Mucosa of descending colon (tissue), 3 donors: ENCODE data around the gene COX6A1. TPM values are rescaled to one million over a fixed set of nuclear protein-coding genes. Genes with fewer than 3 reads are reported as not detected.

Source experiments
- ATAC-seq: fragments of 200-7000 bp; cut with Tn5 transposase; one replicate; pipeline ENCODE4 v1.9.1; 2020; ENCODE audit warnings: mild to moderate bottlenecking, moderate library complexity
- DNase-seq, 3 donors: peaks; one replicate each; pipeline ENCODE4 v3.0.0-alpha.2; 2020
- H3K36me3 ChIP-seq: fragments of 200-600 bp; one replicate; pipeline ENCODE4 v1.8.0; 2021; ENCODE audit warnings: low read depth, mild to moderate bottlenecking
- H3K4me1 ChIP-seq: fragments of 200-600 bp; one replicate; pipeline ENCODE4 v1.8.0; 2021; ENCODE audit warnings: low read depth, mild to moderate bottlenecking
- H3K4me3 ChIP-seq: fragments of 200-600 bp; one replicate; pipeline ENCODE4 v1.8.0; 2021; ENCODE audit warnings: mild to moderate bottlenecking
- H3K9me3 ChIP-seq: fragments of 200-600 bp; one replicate; pipeline ENCODE4 v1.8.0; 2021; ENCODE audit warnings: mild to moderate bottlenecking
- intact Hi-C, 2 donors: fragments of 100-400 bp; cut with DNase I in 1 of 2; cut with micrococcal nuclease in 1 of 2; formaldehyde crosslinking; loops; one replicate each; pipeline versions ENCODE4 v1.11.0 to v1.11.1; 2022; cut with DNase I, micrococcal nuclease
- total RNA-seq, 3 donors: library from RNA; stranded (reverse); fragmentation: NEBNext Ultra II Directional in 2 of 3; extraction: Animal tissue kit (Norgen Biotek cat#: 25700) in 2 of 3; gene quantifications; one replicate each; pipeline versions ENCODE4 v1.2.1 to v1.2.4, GENCODE V29; 2021 to 2023
- TF ChIP-seq, protein P1 (sequence below): fragments of 200-600 bp; IDR thresholded peaks from one replicate; pipeline ENCODE4 v1.8.0; 2022; ENCODE audit warnings: antibody characterized with exemption, mild to moderate bottlenecking
- donor health status: DM: no; HTN: no; CAD: no; lungs with moderate emphysema.
- donor health status: DM: no; HTN: no; CAD: no.
- donor health status: DM: no; HTN: yes; CAD: no.

Gene COX6A1
- total RNA-seq, 3 donors from 2014 or later, result 509 to 899 (median 865) TPM

- Histone ChIP-seq H3K4me3 (no peak overlapping the region), H3K9me3 (no peaks in the 10 kb centered on the region), H3K36me3 (no peaks in the 10 kb centered on the region), H3K4me1 (peaks cover 5% of the 10 kb centered on the region)
- intact Hi-C loops, result no loop called here
- DNase-seq (no peak), ATAC-seq (peak; percentile 83)
- TF ChIP-seq, protein P1, sequence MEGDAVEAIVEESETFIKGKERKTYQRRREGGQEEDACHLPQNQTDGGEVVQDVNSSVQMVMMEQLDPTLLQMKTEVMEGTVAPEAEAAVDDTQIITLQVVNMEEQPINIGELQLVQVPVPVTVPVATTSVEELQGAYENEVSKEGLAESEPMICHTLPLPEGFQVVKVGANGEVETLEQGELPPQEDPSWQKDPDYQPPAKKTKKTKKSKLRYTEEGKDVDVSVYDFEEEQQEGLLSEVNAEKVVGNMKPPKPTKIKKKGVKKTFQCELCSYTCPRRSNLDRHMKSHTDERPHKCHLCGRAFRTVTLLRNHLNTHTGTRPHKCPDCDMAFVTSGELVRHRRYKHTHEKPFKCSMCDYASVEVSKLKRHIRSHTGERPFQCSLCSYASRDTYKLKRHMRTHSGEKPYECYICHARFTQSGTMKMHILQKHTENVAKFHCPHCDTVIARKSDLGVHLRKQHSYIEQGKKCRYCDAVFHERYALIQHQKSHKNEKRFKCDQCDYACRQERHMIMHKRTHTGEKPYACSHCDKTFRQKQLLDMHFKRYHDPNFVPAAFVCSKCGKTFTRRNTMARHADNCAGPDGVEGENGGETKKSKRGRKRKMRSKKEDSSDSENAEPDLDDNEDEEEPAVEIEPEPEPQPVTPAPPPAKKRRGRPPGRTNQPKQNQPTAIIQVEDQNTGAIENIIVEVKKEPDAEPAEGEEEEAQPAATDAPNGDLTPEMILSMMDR, result no peak
Measured at GRCh38 chr12:120406069-120406468, 31.8 kb upstream of the COX6A1 start.

- no peak overlapping the region for H3K4me3 ChIP-seq
- no peak for ATAC-seq
- intact Hi-C loops, result no loop called here
- peaks cover 5% of the 10 kb centered on the region for H3K4me1 ChIP-seq
- no peak for DNase-seq
- no peaks in the 10 kb centered on the region for H3K36me3 ChIP-seq
- no peaks in the 10 kb centered on the region for H3K9me3 ChIP-seq
- TF ChIP-seq, protein P1, result no peak
Measured at GRCh38 chr12:120406553-120406952, 31.4 kb upstream of the COX6A1 start.

DNA sequence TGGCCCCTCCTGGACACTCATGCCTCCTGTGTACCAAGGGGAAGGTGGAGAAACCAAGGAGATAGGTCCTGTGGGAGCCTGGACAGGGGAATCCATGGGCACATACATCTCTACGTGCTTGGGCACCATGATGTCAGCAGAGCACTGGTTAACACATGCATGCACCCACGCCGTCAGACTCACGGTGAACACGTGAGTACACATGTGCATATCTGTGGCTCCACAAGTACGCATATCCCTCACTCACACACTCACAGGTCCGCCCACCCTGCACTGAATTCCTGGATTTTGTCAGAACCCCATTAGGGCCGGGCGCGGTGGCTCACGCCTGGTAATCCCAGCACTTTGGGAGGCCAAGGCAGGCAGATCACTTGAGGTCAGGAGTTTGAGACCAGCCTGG lies 29.1 kb upstream of the COX6A1 start:
- H3K36me3 ChIP-seq, result no peaks in the 10 kb centered on the region
- intact Hi-C loops, result no loop called here
- no peak overlapping the region for H3K4me3 ChIP-seq
- TF ChIP-seq, protein P1, result no peak
- no peak for DNase-seq
- ATAC-seq, result no peak
- H3K4me1 ChIP-seq, result peaks cover 5% of the 10 kb centered on the region
- no peaks in the 10 kb centered on the region for H3K9me3 ChIP-seq

DNA sequence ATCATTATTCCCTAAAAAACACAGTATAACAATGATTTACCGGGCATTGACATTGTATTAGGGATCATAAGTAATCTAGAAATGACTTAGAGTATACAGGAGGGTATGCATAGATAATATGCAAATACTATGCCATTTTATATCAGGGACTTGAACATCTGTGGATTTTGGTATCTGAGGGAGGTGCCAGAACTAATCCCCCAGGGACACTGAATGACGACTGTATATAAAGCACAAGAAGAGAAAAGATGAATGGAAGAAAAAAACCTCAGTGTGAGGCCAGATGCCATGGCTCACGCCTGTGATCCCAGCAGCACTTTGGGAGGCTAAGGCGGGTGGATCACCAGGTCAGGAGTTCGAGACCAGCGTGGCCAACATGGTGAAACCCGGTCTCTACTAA lies 25.5 kb upstream of the COX6A1 start:
- DNase-seq (no peak), ATAC-seq (no peak)
- Histone ChIP-seq H3K4me3 (no peak overlapping the region), H3K9me3 (no peaks in the 10 kb centered on the region), H3K4me1 (no peaks in the 10 kb centered on the region), H3K36me3 (no peaks in the 10 kb centered on the region)
- intact Hi-C loops, result no loop called here
- TF ChIP-seq, protein P1, result no peak

DNA sequence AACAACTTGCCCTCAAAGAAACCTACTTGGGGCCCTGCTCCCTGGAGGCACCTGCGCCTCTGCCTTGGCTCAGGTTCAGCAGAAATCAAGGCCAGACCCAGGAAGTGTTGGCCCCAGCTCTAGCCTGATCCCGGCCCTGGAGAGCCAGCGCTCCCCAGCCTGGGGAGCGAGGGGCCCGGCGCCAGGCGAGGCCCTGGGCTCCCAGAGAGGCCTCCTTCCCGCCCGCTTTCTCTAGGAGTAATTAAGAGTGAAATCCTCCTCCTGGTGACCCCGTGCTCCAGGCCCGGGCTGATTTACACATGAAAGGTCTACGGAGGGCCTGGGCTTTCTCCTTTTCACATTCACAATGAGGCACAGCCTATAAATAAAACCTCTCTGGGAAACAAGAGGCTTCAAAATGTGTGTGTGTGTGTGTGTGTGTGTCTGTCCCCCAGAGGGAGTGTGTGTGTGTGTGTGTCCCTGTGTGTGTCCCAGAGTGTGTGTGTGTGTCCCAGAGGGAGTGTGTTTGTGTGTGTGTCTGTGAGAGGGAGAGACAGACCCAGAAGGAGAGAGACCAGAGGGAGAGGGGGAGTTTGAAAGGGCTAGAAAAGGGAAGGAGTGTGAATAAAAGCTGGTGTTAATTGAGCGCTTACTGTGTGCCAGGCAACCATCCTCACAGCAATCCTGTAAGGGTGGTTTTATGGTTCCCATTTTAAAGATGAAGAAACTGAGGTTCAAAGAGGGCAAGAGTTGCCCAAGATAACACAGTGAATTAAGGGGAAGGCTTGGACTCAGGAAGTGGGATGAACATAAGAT lies 23.8 kb upstream of the COX6A1 start:
- intact Hi-C loops, result no loop called here
- TF ChIP-seq, protein P1, result no peak
- Histone ChIP-seq H3K9me3 (no peaks in the 10 kb centered on the region), H3K4me1 (no peaks in the 10 kb centered on the region), H3K36me3 (no peaks in the 10 kb centered on the region), H3K4me3 (no peak overlapping the region)
- DNase-seq, result peak in 2 of 3 donors; percentile 49 to 57
- ATAC-seq, result peak; percentile 94
